ENCODE results near the gene PNPLA7. TPM values are rescaled to one million over a fixed set of nuclear protein-coding genes. Genes with fewer than 3 reads are reported as not detected.

The PNPLA7 gene
- total and polyA plus RNA-seq, 2 of the 4 experiments (the other 2 are of a cell fraction): under 0.01 to 0.89 TPM

DNA sequence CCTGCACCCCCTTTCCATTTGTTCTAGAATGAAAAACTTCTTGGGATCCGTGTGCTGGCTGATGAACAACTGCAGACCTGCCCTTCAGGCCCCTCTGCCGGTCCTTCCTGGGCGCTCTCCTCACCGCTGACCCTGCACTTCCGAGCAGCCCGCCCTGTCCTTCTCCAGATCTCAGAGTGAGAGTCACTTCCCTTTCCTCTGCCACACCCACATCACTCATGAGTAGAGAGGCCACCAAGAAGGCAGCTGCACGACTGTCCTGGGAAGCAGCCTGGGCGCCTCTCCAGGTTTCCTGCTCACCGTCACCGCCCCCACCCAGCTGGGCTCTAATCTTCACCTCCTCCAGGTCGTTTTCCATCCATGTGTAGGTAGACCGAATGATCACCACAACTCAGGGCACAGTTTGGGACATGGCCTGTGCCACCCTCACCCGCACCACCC lies 56.1 kb downstream of the PNPLA7 start:
- Histone ChIP-seq H3K14ac (replicated peaks; ENCODE audit: low read depth, low read length) (no peak overlapping the region), H2BK15ac (ENCODE audit: low read depth, low read length) (no peak overlapping the region), H3K9ac (ENCODE audit: low read depth, low read length) (no peak overlapping the region), H3K9me3 (ENCODE audit: control insufficient read depth, insufficient read depth, low read length) (peaks cover 4% of the 10 kb centered on the region; the same call in 1 of the 2 replicates), H2BK5ac (ENCODE audit: low read depth, low read length, poor library complexity, severe bottlenecking) (no peak overlapping the region), H2AK9ac (replicated peaks; ENCODE audit: low read depth, low read length, poor library complexity) (no peak overlapping the region), H2BK20ac (ENCODE audit: low read depth, low read length) (no peak overlapping the region), H3K56ac (ENCODE audit: extremely low read depth, insufficient read depth, low read length) (no peak overlapping the region), H3K4me3 (ENCODE audit: insufficient read depth, low read depth, low read length) (no peak overlapping the region), H2AFZ (replicated peaks; ENCODE audit: low read length, poor library complexity) (peak overlapping the region; percentile 14), H3K36me3 (ENCODE audit: control insufficient read depth, insufficient read depth, low read length) (no peaks in the 10 kb centered on the region), H3K4me2 (ENCODE audit: low read depth, low read length) (no peak overlapping the region), H3K4me1 (ENCODE audit: control insufficient read depth, insufficient read depth, low read length) (no peaks in the 10 kb centered on the region), H3K79me1 (ENCODE audit: low read depth in 1 of 2, low read length in 2 of 2) (no peaks in the 10 kb centered on the region), H3K9me1 (ENCODE audit: insufficient read depth, low read length) (no peaks in the 10 kb centered on the region), H2BK120ac (ENCODE audit: low read depth, low read length) (no peak overlapping the region), H4K5ac (ENCODE audit: low read depth, low read length) (no peak overlapping the region), H4K20me1 (ENCODE audit: insufficient read depth, low read length) (no peaks in the 10 kb centered on the region), H4K91ac (ENCODE audit: insufficient read depth, low read depth, low read length) (no peak overlapping the region), H3K18ac (ENCODE audit: low read depth, low read length) (no peak overlapping the region), H4K8ac (ENCODE audit: low read depth in 2 of 2, low read length in 2 of 2) (no peak overlapping the region), H3K23ac (ENCODE audit: low read depth, low read length) (no peak overlapping the region), H2AK5ac (ENCODE audit: low read depth, low read length) (no peak overlapping the region), H3K27ac (ENCODE audit: insufficient read depth, low read length) (no peak overlapping the region), H3K27me3 (ENCODE audit: control insufficient read depth, insufficient read depth, low read length) (peaks cover 10% of the 10 kb centered on the region), H3K4ac (ENCODE audit: low read depth, low read length) (no peak overlapping the region)
- no peak for TF ChIP-seq MAFK (IDR thresholded peaks at IDR 0.05; ENCODE audit: low read depth, low read length)
- DNase-seq: no peak
- in situ Hi-C loops (cut with MboI; ENCODE audit: low sequenced_read_pairs) (no loop called here), dilution Hi-C loops (cut with HindIII; ENCODE audit: low sequenced_read_pairs, unreplicated experiment) (no loop called here), intact Hi-C loops (cut with micrococcal nuclease) (no loop called here)
- no TSS peak for BruUV-seq (replicated peaks)
- POLR2A ChIA-PET (ENCODE audit: unreplicated experiment): no interaction called here
- no peak for ATAC-seq (ENCODE audit: low read depth)
- WGBS, 2 experiments (ENCODE audit: extremely low coverage in 2 of 2, insufficient read length in 1 of 2): 91% methylated on average over 10 of the region's 13 CpGs; no CpG with 5 or more reads in 1 of the 2 experiments
- CTCF ChIA-PET: no interaction called here

Measured in IMR-90 (cell line).